Tibial nerve (tissue), 4 donors: ENCODE data around the gene DNM3. TPM values are rescaled to one million over a fixed set of nuclear protein-coding genes. Genes with fewer than 3 reads are reported as not detected.

Experiments used
- DNase-seq, 2 donors: peaks; one replicate each; pipeline ENCODE4 v3.0.0-alpha.2; 2019; ENCODE audit warnings: low spot score in 2 of 2
- H3K27ac ChIP-seq, 4 donors: fragments of 200-600 bp; sonication (generic) in 3 of 4; one replicate each; pipeline ENCODE4 v1.5.1; 2017 to 2019; ENCODE audit warnings: mild to moderate bottlenecking in 1 of 4
- H3K27me3 ChIP-seq, 2 donors: fragments of 200-600 bp; sonication (generic) in 1 of 2; one replicate each; pipeline versions ENCODE4 v1.5.1 to v1.6.0; 2017 to 2019
- H3K36me3 ChIP-seq, 3 donors: fragments of 200-600 bp; sonication (generic); one replicate each; pipeline ENCODE4 v1.5.1; 2018 to 2019
- H3K4me1 ChIP-seq, 4 donors: fragments of 200-600 bp; sonication (generic) in 3 of 4; one replicate each; pipeline ENCODE4 v1.5.1; 2017 to 2019
- H3K4me3 ChIP-seq, 4 donors: fragments of 200-600 bp; sonication (generic) in 3 of 4; one replicate each; pipeline ENCODE4 v1.5.1; 2017 to 2019; ENCODE audit warnings: mild to moderate bottlenecking in 1 of 4, moderate library complexity in 1 of 4
- H3K9me3 ChIP-seq, 4 donors: fragments of 200-600 bp; sonication (generic) in 3 of 4; one replicate each; pipeline ENCODE4 v1.5.1; 2017 to 2019
- EP300 ChIP-seq, 2 donors: sonication (generic); formaldehyde crosslinking; IDR thresholded peaks; one replicate each; pipeline ENCODE4 v1.6.1; 2017; ENCODE audit warnings: antibody characterized with exemption in 2 of 2, mild to moderate bottlenecking in 1 of 2
- POLR2A ChIP-seq, 2 donors: fragments of 450-650 bp; IDR thresholded peaks; one replicate each; pipeline ENCODE4 v1.6.1; 2017; ENCODE audit warnings: antibody characterized with exemption in 2 of 2, mild to moderate bottlenecking in 2 of 2, moderate library complexity in 2 of 2
- WGBS, 2 donors: methylation state at CpG; one replicate each; pipeline ENCODE4 v1.1.5; 2018; 5-methylcytosine and 5-hydroxymethylcytosine counted together
- total RNA-seq, 4 donors: library from RNA; depleted of rRNA; stranded (reverse); fragments of >200 nt; gene quantifications; one replicate each; pipeline ENCODE4 v1.1.0, GENCODE V29; 2016
- TF ChIP-seq, protein P1 (sequence below), 5 experiments: fragments of 200-600 bp in 3 of 5; fragments of 450-650 bp in 2 of 5; sonication (generic) in 3 of 5; IDR thresholded peaks; one replicate each; pipeline ENCODE4 v1.5.1; 2016 to 2019; ENCODE audit warnings: antibody characterized with exemption in 5 of 5, mild to moderate bottlenecking in 3 of 5, moderate library complexity in 2 of 5

Gene DNM3
- total RNA-seq, 4 donors from 2014 or later: 9.8 to 15.3 (median 12.3) TPM

DNA sequence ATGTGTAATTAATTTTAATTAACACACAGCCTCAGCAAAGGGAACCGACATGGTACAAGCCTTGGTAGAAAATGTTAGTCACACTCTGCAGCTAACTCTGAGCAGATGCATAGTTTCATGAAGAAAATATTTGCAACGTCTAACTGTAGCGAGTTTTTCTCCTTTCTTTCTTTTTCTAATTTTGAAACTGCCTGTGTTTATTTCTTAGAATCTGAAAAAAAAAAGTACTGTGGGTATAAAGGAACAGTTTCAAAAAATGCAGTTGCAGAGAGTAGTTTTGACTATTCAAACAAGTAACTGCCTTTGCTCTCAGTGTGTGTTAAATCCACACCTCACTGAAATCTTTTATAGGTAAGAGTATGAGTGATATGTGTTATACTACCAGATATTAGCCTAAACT lies 429.3 kb downstream of the DNM3 start:
- Histone ChIP-seq H3K36me3 (no peaks in the 10 kb centered on the region), H3K9me3 (no peaks in the 10 kb centered on the region), H3K27ac (peak overlapping the region in 2 of 4 donors; percentile 65 to 68), H3K27me3 (no peaks in the 10 kb centered on the region), H3K4me1 (peaks cover 0 to 27% (median 0%) of the 10 kb centered on the region in 4 donors), H3K4me3 (peak overlapping the region in 1 of 4 donors; percentile 9)
- no peak for DNase-seq
- 17 to 29% methylated on average over 3 of the region's 3 CpGs for WGBS, 2 donors
- TF ChIP-seq, protein P1, sequence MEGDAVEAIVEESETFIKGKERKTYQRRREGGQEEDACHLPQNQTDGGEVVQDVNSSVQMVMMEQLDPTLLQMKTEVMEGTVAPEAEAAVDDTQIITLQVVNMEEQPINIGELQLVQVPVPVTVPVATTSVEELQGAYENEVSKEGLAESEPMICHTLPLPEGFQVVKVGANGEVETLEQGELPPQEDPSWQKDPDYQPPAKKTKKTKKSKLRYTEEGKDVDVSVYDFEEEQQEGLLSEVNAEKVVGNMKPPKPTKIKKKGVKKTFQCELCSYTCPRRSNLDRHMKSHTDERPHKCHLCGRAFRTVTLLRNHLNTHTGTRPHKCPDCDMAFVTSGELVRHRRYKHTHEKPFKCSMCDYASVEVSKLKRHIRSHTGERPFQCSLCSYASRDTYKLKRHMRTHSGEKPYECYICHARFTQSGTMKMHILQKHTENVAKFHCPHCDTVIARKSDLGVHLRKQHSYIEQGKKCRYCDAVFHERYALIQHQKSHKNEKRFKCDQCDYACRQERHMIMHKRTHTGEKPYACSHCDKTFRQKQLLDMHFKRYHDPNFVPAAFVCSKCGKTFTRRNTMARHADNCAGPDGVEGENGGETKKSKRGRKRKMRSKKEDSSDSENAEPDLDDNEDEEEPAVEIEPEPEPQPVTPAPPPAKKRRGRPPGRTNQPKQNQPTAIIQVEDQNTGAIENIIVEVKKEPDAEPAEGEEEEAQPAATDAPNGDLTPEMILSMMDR (IDR thresholded peaks at IDR 0.05): no peak
- no peak for TF ChIP-seq POLR2A (IDR thresholded peaks at IDR 0.05)
- no peak for TF ChIP-seq EP300 (IDR thresholded peaks at IDR 0.05)

DNA sequence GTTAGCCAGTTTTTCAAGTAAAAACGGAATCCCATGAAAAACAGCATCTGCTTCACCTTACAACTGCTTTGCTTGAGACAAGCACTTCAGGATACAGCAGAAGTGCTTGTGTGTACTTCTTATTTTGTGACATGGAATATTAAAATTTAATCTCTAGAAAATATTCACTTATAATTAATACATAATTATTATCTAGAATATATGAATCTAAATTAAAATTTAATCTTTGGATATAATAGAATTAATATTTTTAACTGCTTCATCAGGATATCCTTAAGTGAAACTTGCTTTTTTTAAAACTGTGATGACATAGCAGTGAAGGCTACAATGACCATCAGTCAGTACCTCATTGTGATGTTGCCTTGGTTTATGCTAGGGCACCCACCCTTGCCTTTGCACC lies 430.8 kb downstream of the DNM3 start:
- Histone ChIP-seq H3K4me1 (peaks cover 0 to 27% (median 0%) of the 10 kb centered on the region in 4 donors), H3K27me3 (no peaks in the 10 kb centered on the region), H3K9me3 (no peaks in the 10 kb centered on the region), H3K27ac (peak overlapping the region in 1 of 4 donors; percentile 68), H3K4me3 (no peak overlapping the region), H3K36me3 (no peaks in the 10 kb centered on the region)
- WGBS, 2 donors: 87 to 90% methylated on average over 1 of the region's 1 CpG
- no peak for DNase-seq
- TF ChIP-seq, protein P1 (IDR thresholded peaks at IDR 0.05): no peak
- TF ChIP-seq POLR2A (IDR thresholded peaks at IDR 0.05) (no peak), EP300 (IDR thresholded peaks at IDR 0.05) (no peak)

GRCh38 chr1:172273647-172274396 lies 432.5 kb downstream of the DNM3 start:
- H3K4me3 ChIP-seq: no peak overlapping the region
- WGBS, 2 donors: 86 to 92% methylated on average over 4 of the region's 4 CpGs
- no peaks in the 10 kb centered on the region for H3K36me3 ChIP-seq
- peaks cover 0 to 27% (median 0%) of the 10 kb centered on the region in 4 donors for H3K4me1 ChIP-seq
- no peaks in the 10 kb centered on the region for H3K27me3 ChIP-seq
- no peak overlapping the region for H3K27ac ChIP-seq
- DNase-seq: no peak
- TF ChIP-seq, protein P1 (IDR thresholded peaks at IDR 0.05): no peak
- TF ChIP-seq EP300 (IDR thresholded peaks at IDR 0.05): peak in 1 of 2 donors; percentile 30
- no peaks in the 10 kb centered on the region for H3K9me3 ChIP-seq

- no peak for DNase-seq
- Histone ChIP-seq H3K27ac (no peak overlapping the region), H3K27me3 (no peaks in the 10 kb centered on the region), H3K9me3 (no peaks in the 10 kb centered on the region), H3K4me3 (no peak overlapping the region), H3K36me3 (no peaks in the 10 kb centered on the region), H3K4me1 (peaks cover 0 to 14% (median 0%) of the 10 kb centered on the region in 4 donors)
- 100% methylated on average over 1 of the region's 1 CpG for WGBS, 2 donors
- TF ChIP-seq EP300 (IDR thresholded peaks at IDR 0.05) (no peak), POLR2A (IDR thresholded peaks at IDR 0.05) (no peak)
- TF ChIP-seq, protein P1 (IDR thresholded peaks at IDR 0.05): no peak
These were observed 434.2 kb downstream of the DNM3 start for GRCh38 chr1:172275478-172275877.

- TF ChIP-seq POLR2A (IDR thresholded peaks at IDR 0.05): no peak
- no peak for TF ChIP-seq EP300 (IDR thresholded peaks at IDR 0.05)
- TF ChIP-seq, protein P1 (IDR thresholded peaks at IDR 0.05): no peak
- 50 to 53% methylated on average over 2 of the region's 2 CpGs for WGBS, 2 donors
- Histone ChIP-seq H3K27me3 (no peaks in the 10 kb centered on the region), H3K9me3 (no peaks in the 10 kb centered on the region), H3K4me1 (peaks cover 0 to 6% (median 0%) of the 10 kb centered on the region in 4 donors), H3K36me3 (no peaks in the 10 kb centered on the region), H3K27ac (no peak overlapping the region), H3K4me3 (no peak overlapping the region)
- DNase-seq: no peak
These were observed 435.0 kb downstream of the DNM3 start for GRCh38 chr1:172276120-172276818.
